ENCODE data around the gene RHOBTB1.

GRCh38 chr10:60985951-60986350, 42.0 kb upstream of the RHOBTB1 start:
- no peak for TF ChIP-seq CTCF (conservative IDR thresholded peaks at IDR 0.05; ENCODE audit: low read length)
- TF ChIP-seq EZH2phosphoT487 (IDR thresholded peaks at IDR 0.05; ENCODE audit: borderline replicate concordance) = no peak

Measured in Loucy (cell line).